Measurements from ENCODE around the gene SDHAF4. TPM values are rescaled to one million over a fixed set of nuclear protein-coding genes. Genes with fewer than 3 reads are reported as not detected.

Gene SDHAF4
- total RNA-seq: 1 to 10 TPM; 5.1 to 9.3 (median 8.4) TPM

DNA sequence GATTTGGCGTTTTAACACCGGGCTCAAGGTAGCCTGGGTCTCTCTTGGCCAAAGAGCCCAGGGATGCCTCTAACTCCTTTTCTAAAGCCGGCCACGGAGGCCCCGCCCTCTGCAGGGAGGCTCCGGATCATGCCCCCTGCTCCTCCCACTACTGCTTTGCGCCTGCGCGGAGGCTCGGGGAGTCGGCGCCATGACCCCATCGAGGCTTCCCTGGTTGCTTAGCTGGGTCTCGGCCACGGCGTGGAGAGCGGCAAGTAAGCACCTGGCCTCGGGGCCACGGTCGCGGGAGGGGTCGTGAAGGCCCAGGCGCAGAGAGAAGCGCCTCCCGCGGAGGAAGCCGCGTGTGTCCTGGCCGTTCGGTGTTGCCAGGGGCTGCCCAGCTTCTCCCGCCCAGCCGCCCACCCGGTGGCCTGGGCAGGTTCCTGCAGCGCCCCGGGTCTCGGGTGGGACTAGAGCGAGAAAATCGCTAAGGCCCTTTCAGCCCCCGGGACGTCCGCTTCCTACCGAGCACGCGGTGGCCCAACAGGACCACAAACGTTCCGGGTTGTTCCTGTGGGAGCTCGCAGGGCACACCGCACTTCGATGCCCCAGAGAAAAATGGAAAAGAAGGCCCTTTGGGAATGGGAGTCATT, at the start of gene SDHAF4:
TSS of gene SDHAF4 (plus strand) at position 180 of the 632 bp plus-strand sequence. CDS start at position 191, 11 bp downstream.
- DNase-seq (ENCODE audit: low spot score in 2 of 2): peak; percentile 87 to 98
- no peak for TF ChIP-seq CTCF (IDR thresholded peaks at IDR 0.05)
- peak in 1 of 2 donors; percentile 70 for TF ChIP-seq POLR2A (IDR thresholded peaks at IDR 0.05)
- 1% methylated on average over 21 to 23 of the region's 49 CpGs for WGBS, 2 donors
- H3K4me3 ChIP-seq (ENCODE audit: low read depth, poor library complexity, severe bottlenecking): peak within 1 kb of the TSS; percentile 84
- intact Hi-C loops (cut with DNase I; ENCODE audit: low total_unique reads): no loop called here

GRCh38 chr6:70518723-70519122, 48.0 kb upstream of the SDHAF4 start:
- no peak for TF ChIP-seq CTCF (IDR thresholded peaks at IDR 0.05)
- intact Hi-C loops (cut with DNase I; ENCODE audit: low total_unique reads): no loop called here
- H3K4me3 ChIP-seq (ENCODE audit: low read depth, poor library complexity, severe bottlenecking): no peak overlapping the region
- no peak for DNase-seq (ENCODE audit: low spot score in 2 of 2)
- 64 to 78% methylated on average over 3 of the region's 3 CpGs for WGBS, 2 donors

DNA sequence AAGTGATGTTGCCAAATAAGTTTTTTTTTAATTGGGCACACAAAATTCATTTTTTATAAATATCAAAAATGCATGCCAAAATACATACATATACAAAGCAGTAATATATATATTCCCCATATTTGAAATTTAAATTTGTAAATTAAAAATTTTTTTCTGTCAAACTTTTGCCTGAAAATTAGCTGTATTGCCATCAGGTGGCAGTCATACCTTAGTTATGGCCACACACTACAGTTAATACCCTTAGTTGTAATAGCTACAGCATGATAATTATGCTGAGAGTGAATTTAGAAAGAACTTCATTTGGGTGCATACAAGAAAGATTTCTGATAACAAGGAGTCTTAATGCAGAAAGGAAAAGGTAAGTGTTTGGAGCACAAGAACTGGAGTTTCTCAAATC, 46.2 kb upstream of the SDHAF4 start:
- intact Hi-C loops (cut with DNase I; ENCODE audit: low total_unique reads): no loop called here
- TF ChIP-seq CTCF (IDR thresholded peaks at IDR 0.05) (no peak), POLR2A (IDR thresholded peaks at IDR 0.05) (no peak)
- DNase-seq (ENCODE audit: low spot score in 2 of 2): no peak
- no peak overlapping the region for H3K4me3 ChIP-seq (ENCODE audit: low read depth, poor library complexity, severe bottlenecking)

DNA sequence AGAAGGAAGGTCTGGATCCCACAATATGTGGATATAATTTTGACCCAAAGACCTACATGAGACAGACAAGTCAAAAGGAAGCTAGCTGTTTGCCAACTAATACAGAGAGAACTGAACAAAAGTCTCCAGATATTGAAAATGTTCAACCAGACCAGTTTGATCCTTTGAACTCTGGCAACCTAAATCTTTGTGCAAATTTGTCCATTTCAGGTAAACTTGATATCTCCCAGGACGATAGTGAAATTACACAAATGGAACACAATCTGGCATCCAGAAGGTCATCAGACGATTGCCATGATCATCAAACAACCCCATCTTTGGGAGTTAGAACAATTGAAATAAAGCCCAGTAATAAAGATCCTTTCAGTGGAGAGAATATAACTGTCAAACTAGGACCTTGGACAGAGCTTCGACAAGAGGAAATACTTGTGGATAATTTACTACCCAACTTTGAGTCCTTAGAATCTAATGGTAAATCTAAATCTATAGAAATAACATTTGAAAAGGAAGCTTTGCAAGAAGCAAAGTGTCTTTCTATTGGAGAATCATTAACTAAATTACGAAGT, 41.9 kb upstream of the SDHAF4 start:
- WGBS, 2 donors: 88 to 93% methylated on average over 4 of the region's 4 CpGs
- no peak overlapping the region for H3K4me3 ChIP-seq (ENCODE audit: low read depth, poor library complexity, severe bottlenecking)
- TF ChIP-seq CTCF (IDR thresholded peaks at IDR 0.05): no peak
- no peak for TF ChIP-seq POLR2A (IDR thresholded peaks at IDR 0.05)
- intact Hi-C loops (cut with DNase I; ENCODE audit: low total_unique reads): no loop called here
- no peak for DNase-seq (ENCODE audit: low spot score in 2 of 2)

GRCh38 chr6:70527071-70527737, 39.5 kb upstream of the SDHAF4 start:
- 81 to 82% methylated on average over 5 of the region's 5 CpGs for WGBS, 2 donors
- no peak overlapping the region for H3K4me3 ChIP-seq (ENCODE audit: low read depth, poor library complexity, severe bottlenecking)
- TF ChIP-seq POLR2A (IDR thresholded peaks at IDR 0.05) (no peak), CTCF (IDR thresholded peaks at IDR 0.05) (no peak)
- intact Hi-C loops (cut with DNase I; ENCODE audit: low total_unique reads): no loop called here
- DNase-seq (ENCODE audit: low spot score in 2 of 2): no peak

All from lower leg skin (tissue), 4 donors.